ENCODE results near the gene RAD51B.

The RAD51B gene

DNA sequence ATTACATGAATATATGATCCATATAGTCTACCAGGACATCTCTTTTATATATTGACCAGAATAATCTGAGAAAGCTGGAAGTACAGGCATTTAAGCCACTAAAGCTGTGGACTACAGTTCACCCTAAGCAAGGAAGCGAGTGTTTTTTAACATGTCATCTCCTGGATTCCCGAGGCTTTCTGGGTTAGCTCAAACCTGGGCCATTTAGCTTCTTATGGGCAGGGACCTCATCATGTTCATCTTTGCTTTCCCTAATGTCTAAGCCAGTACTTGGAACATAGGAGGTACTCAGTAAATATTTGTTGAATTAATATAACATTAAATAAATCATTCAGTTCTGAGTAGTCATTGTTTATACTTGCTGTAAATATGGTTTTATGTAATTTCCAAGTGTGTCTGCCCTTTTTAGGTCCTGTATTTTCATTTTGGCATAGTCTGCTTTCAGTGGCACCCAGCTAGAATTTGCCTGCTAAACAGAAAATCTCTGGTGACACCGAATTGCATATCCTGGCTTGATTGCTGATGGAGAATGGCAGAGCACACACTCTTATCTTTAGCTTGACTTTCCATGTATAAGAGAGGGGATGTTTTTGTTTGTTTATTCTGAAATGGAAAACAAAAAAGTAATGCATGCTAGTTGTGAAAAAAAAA lies 628.8 kb downstream of the RAD51B start:
- no peaks in the 10 kb centered on the region for H4K20me1 ChIP-seq (ENCODE audit: insufficient read depth, low read length)
- no peak overlapping the region for H3K4me2 ChIP-seq (ENCODE audit: low read depth, low read length)
- no peak for DNase-seq
- H3K4me3 ChIP-seq (ENCODE audit: low read length) = no peak overlapping the region
- H3K9ac ChIP-seq (ENCODE audit: low read length) = no peak overlapping the region
- no peaks in the 10 kb centered on the region for H3K4me1 ChIP-seq (ENCODE audit: low read length)
- no peaks in the 10 kb centered on the region for H3K9me2 ChIP-seq (replicated peaks; ENCODE audit: insufficient read depth, low read length)
- no peak for TF ChIP-seq EZH2phosphoT487 (IDR thresholded peaks at IDR 0.05; ENCODE audit: low read length)
- TF ChIP-seq, protein P1, sequence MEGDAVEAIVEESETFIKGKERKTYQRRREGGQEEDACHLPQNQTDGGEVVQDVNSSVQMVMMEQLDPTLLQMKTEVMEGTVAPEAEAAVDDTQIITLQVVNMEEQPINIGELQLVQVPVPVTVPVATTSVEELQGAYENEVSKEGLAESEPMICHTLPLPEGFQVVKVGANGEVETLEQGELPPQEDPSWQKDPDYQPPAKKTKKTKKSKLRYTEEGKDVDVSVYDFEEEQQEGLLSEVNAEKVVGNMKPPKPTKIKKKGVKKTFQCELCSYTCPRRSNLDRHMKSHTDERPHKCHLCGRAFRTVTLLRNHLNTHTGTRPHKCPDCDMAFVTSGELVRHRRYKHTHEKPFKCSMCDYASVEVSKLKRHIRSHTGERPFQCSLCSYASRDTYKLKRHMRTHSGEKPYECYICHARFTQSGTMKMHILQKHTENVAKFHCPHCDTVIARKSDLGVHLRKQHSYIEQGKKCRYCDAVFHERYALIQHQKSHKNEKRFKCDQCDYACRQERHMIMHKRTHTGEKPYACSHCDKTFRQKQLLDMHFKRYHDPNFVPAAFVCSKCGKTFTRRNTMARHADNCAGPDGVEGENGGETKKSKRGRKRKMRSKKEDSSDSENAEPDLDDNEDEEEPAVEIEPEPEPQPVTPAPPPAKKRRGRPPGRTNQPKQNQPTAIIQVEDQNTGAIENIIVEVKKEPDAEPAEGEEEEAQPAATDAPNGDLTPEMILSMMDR (IDR thresholded peaks at IDR 0.05; ENCODE audit: low read length) = no peak
- TF ChIP-seq EZH2 (optimal IDR thresholded peaks at IDR 0.05; ENCODE audit: low read depth, low read length) = no peak
- H3K27me3 ChIP-seq (replicated peaks; ENCODE audit: insufficient read depth, low read length) = no peaks in the 10 kb centered on the region
- no peak overlapping the region for H3K27ac ChIP-seq (ENCODE audit: low read length)
- no peaks in the 10 kb centered on the region for H3K79me2 ChIP-seq (ENCODE audit: low read length)
- no peaks in the 10 kb centered on the region for H3F3A ChIP-seq (ENCODE audit: insufficient read depth, low read length)
- no peaks in the 10 kb centered on the region for H3K36me3 ChIP-seq (replicated peaks; ENCODE audit: insufficient read depth, low read length)
- no peak overlapping the region for H2AFZ ChIP-seq (ENCODE audit: low read length)
- H3K9me3 ChIP-seq (replicated peaks; ENCODE audit: insufficient read depth, low read length) = no peaks in the 10 kb centered on the region

DNA sequence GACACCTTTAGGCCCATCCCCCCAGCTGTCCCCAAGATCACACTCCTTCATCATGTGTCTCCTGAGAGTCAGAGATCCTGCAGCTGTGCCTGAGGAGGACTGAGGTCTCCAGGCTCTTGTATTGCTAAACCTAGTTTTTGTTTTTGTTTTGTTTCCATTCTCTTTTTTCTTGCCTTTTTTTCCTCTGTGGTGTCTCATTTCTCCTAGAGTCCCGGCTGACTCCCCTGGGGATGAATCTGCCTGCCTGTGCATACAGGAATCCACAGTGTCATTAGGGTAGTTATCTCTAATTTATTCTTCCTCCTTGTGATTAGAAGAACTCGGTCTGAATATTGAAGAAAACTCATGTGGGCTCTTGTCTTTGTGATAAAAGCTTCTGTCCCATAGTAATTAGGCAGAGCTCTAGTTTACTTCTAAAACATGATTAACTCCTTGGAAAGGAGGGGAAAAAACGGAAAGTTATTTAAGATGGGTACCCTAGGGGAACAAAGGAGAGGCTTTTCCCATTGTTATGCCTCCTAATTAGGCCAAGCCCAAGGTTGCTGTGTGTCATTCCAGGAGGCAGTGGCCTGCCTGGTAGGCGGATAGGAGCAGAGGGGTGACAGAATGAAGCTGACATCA lies 630.1 kb downstream of the RAD51B start:
- H3K27ac ChIP-seq (ENCODE audit: low read length) = no peak overlapping the region
- DNase-seq = no peak
- H2AFZ ChIP-seq (ENCODE audit: low read length) = no peak overlapping the region
- H3K9ac ChIP-seq (ENCODE audit: low read length) = no peak overlapping the region
- no peaks in the 10 kb centered on the region for H3K79me2 ChIP-seq (ENCODE audit: low read length)
- no peaks in the 10 kb centered on the region for H3K4me1 ChIP-seq (ENCODE audit: low read length)
- no peak overlapping the region for H3K4me3 ChIP-seq (ENCODE audit: low read length)
- H3K27me3 ChIP-seq (replicated peaks; ENCODE audit: insufficient read depth, low read length) = no peaks in the 10 kb centered on the region
- no peaks in the 10 kb centered on the region for H3K36me3 ChIP-seq (replicated peaks; ENCODE audit: insufficient read depth, low read length)
- no peak overlapping the region for H3K4me2 ChIP-seq (ENCODE audit: low read depth, low read length)
- H3F3A ChIP-seq (ENCODE audit: insufficient read depth, low read length) = no peaks in the 10 kb centered on the region
- no peaks in the 10 kb centered on the region for H4K20me1 ChIP-seq (ENCODE audit: insufficient read depth, low read length)
- TF ChIP-seq, protein P1 (IDR thresholded peaks at IDR 0.05; ENCODE audit: low read length) = no peak
- TF ChIP-seq EZH2phosphoT487 (IDR thresholded peaks at IDR 0.05; ENCODE audit: low read length) (no peak), EZH2 (optimal IDR thresholded peaks at IDR 0.05; ENCODE audit: low read depth, low read length) (no peak)
- H3K9me3 ChIP-seq (replicated peaks; ENCODE audit: insufficient read depth, low read length) = no peaks in the 10 kb centered on the region
- H3K9me2 ChIP-seq (replicated peaks; ENCODE audit: insufficient read depth, low read length) = no peaks in the 10 kb centered on the region

DNA sequence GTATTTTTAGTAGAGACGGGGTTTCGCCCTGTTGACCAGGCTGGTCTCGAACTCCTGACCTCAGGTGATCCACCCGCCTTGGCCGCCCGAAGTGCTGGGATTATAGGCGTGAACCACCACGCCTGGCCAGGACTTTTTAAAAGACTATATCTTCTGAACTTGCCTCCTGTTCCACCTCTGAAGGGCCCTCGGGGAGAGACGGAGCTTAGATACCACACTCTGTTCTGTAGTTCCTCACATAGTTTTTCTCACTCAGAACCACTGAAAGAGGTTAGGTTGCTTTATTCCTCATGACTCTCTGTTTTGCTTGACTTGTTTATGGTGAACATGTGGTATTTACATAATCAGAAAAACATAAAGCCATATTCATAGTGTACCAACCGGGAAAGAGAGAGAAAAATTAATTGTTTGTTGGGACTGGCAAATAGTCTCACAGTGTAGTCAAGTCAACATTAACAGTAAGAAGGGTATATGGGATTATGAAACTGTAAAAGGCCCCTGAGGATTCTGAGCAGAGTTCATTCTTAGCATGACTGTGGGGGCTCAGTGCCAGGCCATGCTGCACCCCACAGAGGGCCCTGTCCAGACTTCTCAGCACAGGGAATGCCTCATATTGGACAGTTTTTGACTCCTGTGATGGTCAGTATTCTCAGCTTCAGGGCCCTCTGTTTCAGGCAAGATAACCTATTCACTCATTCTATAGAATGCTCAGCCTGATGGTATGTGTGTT lies 631.0 kb downstream of the RAD51B start:
- H3K27me3 ChIP-seq (replicated peaks; ENCODE audit: insufficient read depth, low read length) = no peaks in the 10 kb centered on the region
- H3K4me1 ChIP-seq (ENCODE audit: low read length) = no peaks in the 10 kb centered on the region
- H3K9me2 ChIP-seq (replicated peaks; ENCODE audit: insufficient read depth, low read length) = no peaks in the 10 kb centered on the region
- no peaks in the 10 kb centered on the region for H3F3A ChIP-seq (ENCODE audit: insufficient read depth, low read length)
- H3K9ac ChIP-seq (ENCODE audit: low read length) = no peak overlapping the region
- H3K4me2 ChIP-seq (ENCODE audit: low read depth, low read length) = no peak overlapping the region
- no peak for TF ChIP-seq EZH2 (optimal IDR thresholded peaks at IDR 0.05; ENCODE audit: low read depth, low read length)
- no peak for TF ChIP-seq EZH2phosphoT487 (IDR thresholded peaks at IDR 0.05; ENCODE audit: low read length)
- TF ChIP-seq, protein P1 (IDR thresholded peaks at IDR 0.05; ENCODE audit: low read length) = no peak
- no peaks in the 10 kb centered on the region for H3K9me3 ChIP-seq (replicated peaks; ENCODE audit: insufficient read depth, low read length)
- no peak overlapping the region for H3K4me3 ChIP-seq (ENCODE audit: low read length)
- no peak for DNase-seq
- H4K20me1 ChIP-seq (ENCODE audit: insufficient read depth, low read length) = no peaks in the 10 kb centered on the region
- H3K27ac ChIP-seq (ENCODE audit: low read length) = no peak overlapping the region
- H3K79me2 ChIP-seq (ENCODE audit: low read length) = no peaks in the 10 kb centered on the region
- no peaks in the 10 kb centered on the region for H3K36me3 ChIP-seq (replicated peaks; ENCODE audit: insufficient read depth, low read length)
- H2AFZ ChIP-seq (ENCODE audit: low read length) = no peak overlapping the region
